Lower leg skin (tissue), 3 donors: ENCODE data around the gene ITSN1.

Experiments used
- POLR2A ChIP-seq, 2 donors: fragments of 450-650 bp; IDR thresholded peaks; one replicate each; pipeline ENCODE4 v1.6.1; 2016 to 2017; ENCODE audit warnings: antibody characterized with exemption in 2 of 2, mild to moderate bottlenecking in 1 of 2, moderate library complexity in 1 of 2
- TF ChIP-seq, protein P1 (sequence below), 3 donors: fragments of 450-650 bp; IDR thresholded peaks; one replicate each; pipeline ENCODE4 v1.5.1; 2016; ENCODE audit warnings: antibody characterized with exemption in 3 of 3, mild to moderate bottlenecking in 3 of 3, moderate library complexity in 2 of 3

DNA sequence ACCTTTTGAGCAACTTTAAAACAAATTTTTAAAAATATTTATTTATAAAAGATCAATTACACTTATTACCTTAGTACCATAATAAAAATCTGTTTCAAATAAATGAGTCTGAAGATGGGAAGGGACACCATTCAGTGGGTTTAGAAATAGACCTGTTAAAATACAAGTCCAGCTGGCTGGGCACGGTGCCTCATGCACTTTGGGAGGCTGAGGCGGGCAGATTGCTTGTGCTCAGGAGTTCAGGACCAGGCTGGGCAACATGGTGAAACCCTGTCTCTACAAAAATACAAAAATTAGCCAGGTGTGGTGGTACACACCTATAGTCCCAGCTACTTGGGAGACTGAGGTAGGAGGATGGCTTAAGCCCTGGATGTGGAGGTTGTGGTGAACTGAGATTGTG, 57.0 kb downstream of the ITSN1 start:
- TF ChIP-seq, protein P1, sequence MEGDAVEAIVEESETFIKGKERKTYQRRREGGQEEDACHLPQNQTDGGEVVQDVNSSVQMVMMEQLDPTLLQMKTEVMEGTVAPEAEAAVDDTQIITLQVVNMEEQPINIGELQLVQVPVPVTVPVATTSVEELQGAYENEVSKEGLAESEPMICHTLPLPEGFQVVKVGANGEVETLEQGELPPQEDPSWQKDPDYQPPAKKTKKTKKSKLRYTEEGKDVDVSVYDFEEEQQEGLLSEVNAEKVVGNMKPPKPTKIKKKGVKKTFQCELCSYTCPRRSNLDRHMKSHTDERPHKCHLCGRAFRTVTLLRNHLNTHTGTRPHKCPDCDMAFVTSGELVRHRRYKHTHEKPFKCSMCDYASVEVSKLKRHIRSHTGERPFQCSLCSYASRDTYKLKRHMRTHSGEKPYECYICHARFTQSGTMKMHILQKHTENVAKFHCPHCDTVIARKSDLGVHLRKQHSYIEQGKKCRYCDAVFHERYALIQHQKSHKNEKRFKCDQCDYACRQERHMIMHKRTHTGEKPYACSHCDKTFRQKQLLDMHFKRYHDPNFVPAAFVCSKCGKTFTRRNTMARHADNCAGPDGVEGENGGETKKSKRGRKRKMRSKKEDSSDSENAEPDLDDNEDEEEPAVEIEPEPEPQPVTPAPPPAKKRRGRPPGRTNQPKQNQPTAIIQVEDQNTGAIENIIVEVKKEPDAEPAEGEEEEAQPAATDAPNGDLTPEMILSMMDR (IDR thresholded peaks at IDR 0.05): no peak
- no peak for TF ChIP-seq POLR2A (IDR thresholded peaks at IDR 0.05)
